GM18508 (cell line): ENCODE measurements around the gene ESYT3.

Experiments
- ATAC-seq: cut with Tn5 transposase; IDR thresholded peaks from one replicate; pipeline ENCODE4 v1.9.1; 2021; ENCODE audit warnings: moderate number of reproducible peaks; ENCODE audit not compliant: insufficient read depth, unreplicated experiment

Gene ESYT3

DNA sequence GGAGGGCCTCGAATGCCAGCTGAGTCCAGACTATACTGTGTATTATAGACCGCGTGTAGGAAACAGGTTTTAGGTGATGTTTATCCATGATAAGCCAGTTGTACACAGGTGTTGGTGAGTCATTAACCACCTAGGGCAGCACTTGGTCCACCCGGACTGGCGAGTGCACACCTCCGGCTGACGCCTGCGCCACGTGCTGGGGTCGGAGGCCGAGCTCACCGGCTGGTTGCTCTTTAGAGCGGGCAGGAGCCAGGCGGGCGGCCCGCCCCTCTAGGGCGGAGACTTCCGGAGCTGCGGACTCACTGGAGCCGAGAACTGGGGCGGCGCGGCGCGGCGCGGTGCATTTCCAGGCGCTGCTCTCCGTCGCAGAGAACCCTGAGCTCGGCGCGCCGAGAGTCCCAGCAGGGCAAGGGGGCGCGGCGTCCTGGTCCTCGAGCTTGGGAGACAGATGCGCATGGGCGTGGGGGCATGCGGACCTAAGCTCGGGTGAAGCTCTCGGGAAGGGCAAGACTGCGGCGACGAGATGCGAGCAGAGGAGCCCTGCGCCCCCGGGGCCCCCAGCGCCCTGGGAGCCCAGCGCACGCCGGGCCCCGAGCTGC, at the start of gene ESYT3:
TSS of gene ESYT3 (plus strand) at position 341 of the 599 bp plus-strand sequence. CDS start at position 524, 183 bp downstream.
- ATAC-seq: no peak

- ATAC-seq: no peak
Observed at GRCh38 chr3:138384976-138385375, 49.4 kb upstream of the ESYT3 start.

DNA sequence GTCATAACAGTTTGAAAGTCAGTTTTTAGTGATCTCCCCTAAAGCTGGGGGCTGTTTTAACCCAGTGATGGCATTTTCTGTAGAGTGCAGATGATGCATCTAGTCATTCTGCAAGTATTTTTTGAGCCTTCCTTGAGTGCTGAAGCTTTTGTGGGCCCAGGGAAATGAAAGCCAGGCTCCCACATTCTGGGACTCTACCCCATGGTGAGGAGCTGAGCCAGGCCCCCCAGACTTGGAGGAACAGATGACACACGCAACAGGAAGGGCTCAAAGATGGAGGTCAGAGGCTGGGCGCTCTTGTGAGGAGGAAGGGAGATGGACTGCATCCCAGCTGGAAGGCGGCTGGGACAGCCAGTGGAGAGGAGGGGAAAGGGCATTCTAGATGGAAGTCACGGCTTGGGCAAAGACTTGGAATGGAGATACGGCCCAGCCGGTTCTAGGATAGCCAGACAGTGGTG, 45.2 kb upstream of the ESYT3 start:
- ATAC-seq: no peak

- no peak for ATAC-seq
Observed at GRCh38 chr3:138389841-138390581, 44.4 kb upstream of the ESYT3 start.

- ATAC-seq: no peak
Observed at GRCh38 chr3:138390582-138390932, 43.9 kb upstream of the ESYT3 start.

DNA sequence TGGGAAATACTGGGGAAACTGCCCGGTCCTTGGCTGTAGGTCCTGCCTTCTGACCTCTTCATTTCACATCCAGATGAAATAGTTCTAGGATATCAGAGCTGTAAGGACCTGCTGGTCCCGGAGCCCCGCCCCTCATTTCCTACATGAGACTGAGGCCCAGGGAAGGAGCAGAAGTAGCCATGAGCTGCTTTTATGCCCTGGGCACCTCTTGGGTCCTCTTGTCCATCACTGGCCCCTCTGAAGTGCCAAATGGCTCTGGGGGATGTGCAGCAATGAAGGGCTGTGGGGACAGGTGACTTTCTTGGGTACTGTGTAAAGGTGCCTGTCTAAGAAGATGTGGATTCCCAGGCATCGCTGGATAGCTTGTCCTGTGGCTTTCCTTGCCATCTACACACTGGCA, 40.3 kb upstream of the ESYT3 start:
- ATAC-seq: no peak

DNA sequence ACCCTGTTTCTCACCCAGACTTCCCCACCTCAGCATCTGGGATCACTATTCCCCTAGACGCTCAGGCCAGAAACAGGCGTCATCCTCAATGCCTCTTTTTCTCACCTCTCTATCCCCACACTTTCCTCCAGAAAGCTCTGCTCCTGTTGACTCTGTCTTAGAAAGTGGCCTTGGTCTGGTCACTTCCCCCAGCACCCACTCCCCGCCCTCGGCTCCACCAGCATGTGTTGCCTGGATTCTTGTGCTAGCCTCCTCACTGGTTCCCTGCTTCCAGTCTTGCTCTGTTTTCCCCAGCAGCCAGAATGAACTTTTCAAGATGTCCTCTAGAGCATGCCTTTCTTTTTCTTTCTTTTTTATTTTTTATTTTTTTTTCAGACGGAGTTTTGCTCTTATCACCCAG, 39.7 kb upstream of the ESYT3 start:
- ATAC-seq: no peak

DNA sequence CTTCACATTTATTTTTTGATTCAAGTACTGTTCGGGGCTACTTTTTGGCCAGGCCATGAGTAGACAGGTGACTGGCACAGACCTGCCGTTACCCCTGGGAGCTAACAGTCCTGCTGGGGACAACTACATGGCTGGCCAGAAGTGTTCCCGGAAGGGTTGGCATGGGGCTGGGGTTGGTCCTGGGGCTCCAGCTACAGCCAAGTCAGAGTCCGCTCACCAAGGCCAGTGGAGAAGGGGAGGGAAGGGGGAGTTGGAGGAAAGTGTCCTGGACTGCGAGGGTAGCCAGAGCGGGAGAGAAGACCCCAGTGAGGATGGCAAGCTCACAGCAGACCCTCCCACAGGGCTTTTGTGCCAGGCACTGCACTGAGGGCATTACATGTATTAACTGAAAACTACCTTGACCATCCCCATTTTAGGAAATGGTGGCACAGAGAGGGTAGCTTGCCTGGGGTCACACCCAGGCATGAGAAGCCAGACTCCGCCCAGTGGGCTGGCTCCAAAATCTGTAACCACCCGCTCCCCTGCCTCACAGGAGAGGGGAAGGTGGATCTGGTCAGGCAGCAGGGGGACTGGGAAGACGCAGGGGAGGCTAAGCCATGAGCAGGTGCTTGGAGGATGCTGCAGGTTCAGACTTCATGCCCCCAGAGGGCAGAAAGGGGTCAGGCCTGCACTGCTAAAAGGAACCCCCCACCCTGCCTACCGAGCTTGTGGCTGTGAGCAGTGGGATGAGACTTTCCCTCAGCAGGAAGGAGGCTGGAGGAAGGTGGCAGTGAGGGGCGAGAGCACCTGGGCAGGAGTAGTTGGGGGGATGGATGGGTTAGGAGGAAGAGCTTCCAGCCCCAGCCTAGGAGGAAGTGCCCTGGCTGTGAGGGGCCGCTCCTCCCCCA, 38.3 kb upstream of the ESYT3 start:
- no peak for ATAC-seq

DNA sequence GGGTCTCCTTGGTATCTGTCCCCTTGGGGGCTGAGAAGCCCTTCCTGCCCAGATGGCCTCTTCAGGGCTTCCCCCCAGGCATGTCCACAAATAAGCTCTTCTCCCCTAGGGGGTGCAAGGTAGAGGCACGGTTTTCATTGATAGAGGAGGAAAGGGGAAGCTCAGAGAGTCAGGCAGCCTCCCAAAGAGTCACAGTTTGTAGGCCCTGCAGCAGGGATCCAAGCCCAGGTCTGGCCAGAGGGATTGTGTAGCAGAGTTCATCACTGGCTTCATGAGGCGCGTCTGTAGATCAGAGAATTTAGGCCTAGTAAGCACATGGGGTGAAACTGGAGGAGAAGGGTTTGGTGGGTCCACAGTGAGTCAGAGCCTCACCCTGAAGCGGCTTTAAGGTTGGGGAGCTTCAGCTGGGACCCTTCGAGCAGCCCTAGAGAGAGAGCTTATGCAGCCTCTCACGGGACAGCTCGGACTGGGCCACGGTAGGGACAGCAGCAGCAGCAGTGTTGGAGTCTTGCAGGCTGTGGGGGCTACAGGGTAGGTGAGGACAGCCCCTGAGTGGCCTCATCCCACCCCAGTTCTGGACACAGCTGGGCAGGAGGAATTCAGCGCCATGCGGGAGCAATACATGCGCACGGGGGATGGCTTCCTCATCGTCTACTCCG, 37.5 kb upstream of the ESYT3 start:
- ATAC-seq: no peak

GRCh38 chr3:138397983-138398382, 36.4 kb upstream of the ESYT3 start:
- ATAC-seq: no peak

- no peak for ATAC-seq
Observed at GRCh38 chr3:138398791-138399575, 35.4 kb upstream of the ESYT3 start.

GRCh38 chr3:138399766-138400165, 34.6 kb upstream of the ESYT3 start:
- no peak for ATAC-seq

GRCh38 chr3:138400651-138401070, 33.8 kb upstream of the ESYT3 start:
- no peak for ATAC-seq

GRCh38 chr3:138401834-138402233, 32.6 kb upstream of the ESYT3 start:
- no peak for ATAC-seq

GRCh38 chr3:138404121-138404520, 30.3 kb upstream of the ESYT3 start:
- no peak for ATAC-seq

- ATAC-seq: no peak
Observed at GRCh38 chr3:138405001-138405400, 29.4 kb upstream of the ESYT3 start.

DNA sequence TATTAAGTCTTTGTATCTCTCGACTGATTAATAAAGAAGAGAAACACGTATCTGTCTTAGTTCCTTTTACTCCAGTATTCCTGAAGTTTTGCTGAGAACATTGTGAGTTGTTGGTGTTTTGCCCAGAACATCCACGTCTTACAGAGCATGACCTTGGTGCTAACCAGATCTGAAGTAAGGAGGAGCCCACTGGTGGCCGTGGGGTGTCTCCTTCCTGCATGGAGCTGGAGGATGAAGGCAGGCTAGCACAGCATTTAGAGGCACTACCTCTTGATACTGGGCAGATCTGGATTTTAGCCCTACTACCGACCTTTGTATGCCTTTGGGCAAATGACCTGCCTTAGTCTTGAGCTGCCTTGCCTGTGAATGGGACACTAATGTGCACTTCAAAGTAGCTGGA, 28.9 kb upstream of the ESYT3 start:
- ATAC-seq: no peak

DNA sequence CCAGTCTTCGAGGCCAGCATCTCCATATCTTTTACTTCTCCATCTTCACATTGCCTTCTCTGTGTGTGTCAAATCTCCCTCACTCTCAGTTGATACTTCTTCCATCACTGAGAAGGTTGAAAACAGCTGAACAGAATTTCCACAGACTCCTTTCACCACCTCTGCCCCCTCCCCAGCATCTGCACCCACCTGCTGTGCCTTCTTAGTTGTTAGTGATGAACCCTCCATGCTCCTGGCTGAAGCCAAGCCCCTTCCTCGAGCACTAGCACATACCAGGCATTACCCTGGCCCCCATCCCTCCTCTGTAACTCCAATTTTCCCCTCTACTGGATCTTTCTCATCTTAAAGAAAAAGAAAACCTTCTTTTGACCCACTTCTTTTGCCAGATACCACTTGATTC, 27.8 kb upstream of the ESYT3 start:
- ATAC-seq: no peak

- no peak for ATAC-seq
Observed at GRCh38 chr3:138407236-138407907, 27.0 kb upstream of the ESYT3 start.
